GM18507 (cell line): ENCODE results near the gene ZC3H4.
"Not testable (repeated sequence)": the region's sequence is repeated elsewhere in the genome, so short reads cannot be mapped to it uniquely, and the experiment has no call there.

Experiments used
- DNase-seq: peaks from one replicate; pipeline ENCODE4 v3.0.0; 2011; ENCODE audit warnings: low read depth; ENCODE audit not compliant: insufficient read length; ENCODE audit errors: extremely low spot score
- FAIRE-seq: peaks from 2 replicates; lab custom pipeline; 2011; peaks lifted over from hg19 to GRCh38; lab: Jason Lieb, UNC

Gene ZC3H4

GRCh38 chr19:47065242-47065641, 48.3 kb downstream of the ZC3H4 start:
- FAIRE-seq = no peak
- no peak for DNase-seq

GRCh38 chr19:47063874-47064273, 49.7 kb downstream of the ZC3H4 start:
- DNase-seq (no peak), FAIRE-seq (no peak)

- no peak for DNase-seq
- no peak for FAIRE-seq
These were observed 55.0 kb downstream of the ZC3H4 start for GRCh38 chr19:47058621-47059022.

GRCh38 chr19:47057328-47057727, 56.2 kb downstream of the ZC3H4 start:
- FAIRE-seq (no peak), DNase-seq (no peak)

GRCh38 chr19:47056411-47056810, 57.2 kb downstream of the ZC3H4 start:
- DNase-seq (no peak), FAIRE-seq (no peak)

- not testable (repeated sequence) for DNase-seq, FAIRE-seq
These were observed 63.0 kb downstream of the ZC3H4 start for GRCh38 chr19:47050562-47050961.

- no peak for DNase-seq
- no peak for FAIRE-seq
These were observed 64.3 kb downstream of the ZC3H4 start for GRCh38 chr19:47049307-47049700.

- DNase-seq (peak; percentile 83), FAIRE-seq (peak; percentile 92)
These were observed 65.7 kb downstream of the ZC3H4 start for GRCh38 chr19:47047763-47048405.

GRCh38 chr19:47047272-47047762, 66.3 kb downstream of the ZC3H4 start:
- FAIRE-seq (no peak), DNase-seq (no peak)

- DNase-seq (no peak), FAIRE-seq (no peak)
These were observed 67.6 kb downstream of the ZC3H4 start for GRCh38 chr19:47045867-47046470.

- no peak for DNase-seq
- no peak for FAIRE-seq
These were observed 68.4 kb downstream of the ZC3H4 start for GRCh38 chr19:47044946-47045866.

GRCh38 chr19:47040869-47041268, 72.7 kb downstream of the ZC3H4 start:
- no peak for DNase-seq
- FAIRE-seq = no peak

- DNase-seq = no peak
- no peak for FAIRE-seq
These were observed 74.2 kb downstream of the ZC3H4 start for GRCh38 chr19:47039239-47039874.

GRCh38 chr19:47037766-47038165, 75.8 kb downstream of the ZC3H4 start:
- no peak for DNase-seq
- FAIRE-seq = no peak

- DNase-seq (no peak), FAIRE-seq (no peak)
These were observed 77.4 kb downstream of the ZC3H4 start for GRCh38 chr19:47036097-47036651.

GRCh38 chr19:47035127-47036096, 78.2 kb downstream of the ZC3H4 start:
- FAIRE-seq = peak; percentile 93
- DNase-seq = peak; percentile 95

GRCh38 chr19:47032171-47032811, 81.3 kb downstream of the ZC3H4 start:
- FAIRE-seq = no peak

GRCh38 chr19:47028195-47028601, 85.4 kb downstream of the ZC3H4 start:
- no peak for FAIRE-seq
- DNase-seq = no peak

More at GRCh38 chr19:47032171-47032811, 81.3 kb downstream of the ZC3H4 start:
- no peak for DNase-seq
